Inflammatory macrophage (primary cell): Measurements from ENCODE around the gene MACROH2A2.
A peak's percentile ranks its signal among the peaks of the same experiment; 100 is the strongest.
"Not testable (repeated sequence)": the region's sequence is repeated elsewhere in the genome, so short reads cannot be mapped to it uniquely, and the experiment has no call there.

Source experiments
- DNase-seq, 2 donors: peaks; one replicate each; pipeline ENCODE4 v3.0.0-alpha.2; 2020 to 2022
- total RNA-seq, 18 experiments: gene quantifications; one replicate each; lab custom pipeline; 2026; ENCODE audit warnings: mixed read lengths in 6 of 18, inconsistent platforms in 2 of 18; lab: John Stamatoyannopoulos, UW

The MACROH2A2 gene
- total RNA-seq, result 6.6 to 44.7 (median 15.2) reads per million in 18 experiments

DNA sequence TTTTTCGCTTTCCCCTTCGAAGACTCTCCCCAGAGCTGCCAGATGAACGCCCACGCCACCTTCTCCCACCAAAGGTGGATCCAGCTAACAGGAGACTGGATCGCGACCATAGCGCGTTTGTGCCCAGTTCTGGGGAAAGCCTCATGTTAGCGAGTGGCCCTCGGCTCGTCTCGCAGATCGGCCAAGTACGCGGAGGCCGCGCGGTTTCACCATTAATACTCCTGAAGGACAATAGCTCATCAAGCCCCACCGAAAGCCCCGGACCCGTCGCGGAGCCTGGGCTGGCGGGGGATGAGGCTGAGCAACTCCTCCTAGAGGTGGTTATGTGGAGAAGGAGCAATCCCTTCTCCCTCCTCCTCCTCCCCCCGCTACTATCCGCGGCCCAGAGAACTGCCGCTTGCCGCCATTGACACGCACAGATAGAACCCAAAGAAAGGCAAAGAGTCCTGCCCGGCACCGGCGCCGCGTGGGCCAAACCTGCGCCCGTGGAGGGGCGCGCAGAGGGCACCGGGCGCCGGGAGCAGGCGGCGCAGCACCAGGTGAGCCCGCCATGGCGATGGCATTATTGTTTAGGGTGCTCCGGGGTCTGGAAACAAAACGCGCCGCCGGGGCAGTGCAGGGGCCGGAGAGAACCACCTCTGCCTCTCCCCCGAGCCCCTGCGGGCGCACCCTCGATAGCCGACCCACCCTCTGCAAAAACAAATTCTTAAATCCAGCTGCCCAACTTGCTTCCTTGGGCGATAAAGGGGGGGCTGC is at the start of gene MACROH2A2:
MACROH2A2 (plus strand) TSS at position 385 of the 756 bp plus-strand sequence. CDS start 22,813 bp downstream, outside the sequence.
- DNase-seq, result peak; percentile 20 to 48

DNA sequence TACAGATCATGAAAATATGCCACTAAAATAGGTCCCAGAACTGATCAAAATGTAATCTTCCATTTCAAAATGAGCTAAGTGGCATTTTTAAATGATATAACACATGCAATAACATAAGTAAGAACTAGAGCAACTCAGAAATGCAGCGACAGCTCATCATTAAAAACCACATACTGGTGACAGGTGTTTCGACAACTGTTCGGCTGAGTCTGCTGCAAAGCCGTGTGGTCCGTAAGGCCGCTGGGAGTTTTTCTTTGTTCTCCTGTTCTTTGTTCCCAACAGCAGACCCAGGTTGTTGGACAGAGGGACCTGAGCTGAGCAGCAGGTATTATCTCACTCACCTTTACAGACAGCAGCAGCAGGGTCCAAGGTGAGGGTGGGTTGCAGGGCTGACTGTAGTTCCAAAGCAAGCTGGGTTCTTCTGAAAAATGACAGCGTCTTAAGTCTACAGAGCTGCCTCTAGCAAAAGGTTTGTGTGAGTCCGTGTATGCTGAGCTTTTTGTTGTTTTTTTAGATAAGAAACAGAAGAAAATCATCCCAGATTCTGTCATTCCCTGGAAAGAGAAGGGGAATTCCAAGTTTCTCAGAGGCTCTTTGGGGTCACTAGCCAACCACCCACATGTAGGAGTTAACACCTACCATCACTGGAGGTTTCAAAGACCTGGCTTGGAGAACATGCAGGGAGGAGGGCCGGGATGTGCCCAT is 45.4 kb upstream of the MACROH2A2 start:
- DNase-seq, result no peak

DNA sequence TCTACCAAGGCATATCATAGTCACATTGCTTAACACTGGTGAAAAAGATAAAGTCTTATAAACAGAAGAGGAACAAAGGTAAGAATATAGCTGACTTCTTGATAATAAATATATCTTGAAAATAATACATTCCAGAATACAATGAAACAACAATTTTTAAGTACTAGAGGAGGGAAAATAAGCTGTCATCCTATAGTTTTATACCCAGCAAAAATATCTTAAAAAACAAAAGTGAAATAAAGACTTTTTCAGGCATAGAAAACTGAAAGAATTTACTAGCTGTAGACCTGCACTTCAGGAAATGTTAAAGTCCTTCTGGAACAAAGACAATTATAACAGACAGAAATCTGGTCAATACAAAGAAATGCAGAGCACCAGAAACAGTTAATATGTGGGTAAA is 21.4 kb upstream of the MACROH2A2 start:
- DNase-seq, result no peak

DNA sequence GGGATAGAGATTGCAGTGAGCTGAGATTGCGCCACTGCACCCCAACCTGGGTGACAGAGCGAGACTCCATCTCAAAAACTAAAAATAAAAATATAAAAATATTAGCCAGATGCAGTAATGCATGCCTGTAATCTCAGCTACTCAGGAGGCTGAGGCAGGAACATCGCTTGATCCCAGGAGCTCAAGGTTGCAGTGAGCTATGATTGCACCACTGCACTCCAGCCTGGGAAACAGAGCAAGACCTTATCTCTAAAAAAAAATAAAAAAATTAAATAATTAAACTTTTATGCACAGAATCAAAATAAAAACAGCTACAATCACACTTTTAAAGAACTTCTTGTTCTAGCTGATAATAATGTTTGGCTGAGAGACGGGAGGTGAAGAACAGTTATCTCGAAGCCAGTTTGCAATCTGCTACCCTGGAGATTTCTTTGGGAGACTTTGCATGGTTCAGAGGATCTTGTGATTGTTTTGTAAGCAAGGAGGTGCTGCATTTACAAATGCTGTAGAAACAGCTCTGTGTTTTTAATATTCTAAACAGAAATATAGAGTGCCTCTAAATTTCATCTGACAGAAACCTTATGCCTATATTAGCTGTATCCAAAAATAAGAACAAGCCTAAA is 19.9 kb upstream of the MACROH2A2 start:
- no peak for DNase-seq

DNA sequence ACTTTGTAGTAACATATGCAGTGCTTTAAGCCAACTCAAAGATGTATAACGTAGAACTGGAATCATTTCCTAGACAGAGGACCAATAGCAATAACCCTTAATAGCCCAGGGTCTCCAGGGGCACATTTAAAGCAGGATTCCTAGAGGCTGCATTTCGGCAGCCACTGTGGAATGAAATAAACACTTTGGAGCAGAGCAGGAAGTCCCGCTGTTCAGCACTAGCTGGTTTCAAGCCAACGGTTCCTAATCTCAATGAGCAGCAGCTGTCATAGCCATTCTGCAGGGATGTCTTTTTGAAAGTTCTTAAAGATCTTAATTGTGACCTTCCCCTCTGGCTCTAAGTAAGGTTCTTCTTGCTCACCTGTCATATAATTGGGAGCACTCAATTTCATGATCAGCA is 18.4 kb upstream of the MACROH2A2 start:
- DNase-seq, result no peak

DNA sequence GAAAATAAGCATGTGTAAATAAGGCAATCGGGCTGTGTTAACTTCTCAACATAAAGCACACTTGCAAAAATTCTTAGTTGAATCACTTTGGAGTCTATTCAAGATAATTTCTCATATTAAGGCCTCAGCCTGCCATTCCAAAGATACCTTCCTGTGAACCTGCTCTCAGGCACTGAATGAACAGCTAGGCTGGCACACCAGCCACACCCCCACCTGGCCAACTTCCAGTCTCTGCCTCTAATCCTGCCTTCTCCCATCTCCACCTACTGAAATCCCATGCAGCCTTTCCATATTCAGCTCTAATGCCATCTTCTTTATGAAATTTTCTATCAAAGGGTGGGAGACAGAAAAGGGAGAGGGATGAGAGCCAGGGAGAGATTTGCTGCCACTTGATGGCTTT is 17.1 kb upstream of the MACROH2A2 start:
- no peak for DNase-seq

DNA sequence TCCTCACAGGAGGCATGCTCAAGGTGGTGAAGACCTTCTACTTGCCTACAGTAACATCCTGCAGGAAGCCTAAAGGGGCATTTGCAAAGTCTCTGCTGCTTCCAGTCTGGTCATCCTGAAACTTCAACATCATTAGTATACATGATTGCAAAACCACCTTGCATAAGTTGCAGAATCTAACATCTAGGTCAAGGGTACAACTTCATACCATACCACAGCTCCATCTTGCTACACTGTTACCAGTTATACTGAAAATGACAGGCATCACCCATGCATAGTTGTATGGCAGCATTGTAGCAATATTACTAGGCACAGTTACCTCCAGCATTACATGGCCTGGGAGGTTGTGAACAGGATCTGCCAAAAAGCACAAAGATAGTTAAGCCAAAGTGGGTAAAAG is 13.7 kb upstream of the MACROH2A2 start:
- DNase-seq, result peak; percentile 29 to 35

DNA sequence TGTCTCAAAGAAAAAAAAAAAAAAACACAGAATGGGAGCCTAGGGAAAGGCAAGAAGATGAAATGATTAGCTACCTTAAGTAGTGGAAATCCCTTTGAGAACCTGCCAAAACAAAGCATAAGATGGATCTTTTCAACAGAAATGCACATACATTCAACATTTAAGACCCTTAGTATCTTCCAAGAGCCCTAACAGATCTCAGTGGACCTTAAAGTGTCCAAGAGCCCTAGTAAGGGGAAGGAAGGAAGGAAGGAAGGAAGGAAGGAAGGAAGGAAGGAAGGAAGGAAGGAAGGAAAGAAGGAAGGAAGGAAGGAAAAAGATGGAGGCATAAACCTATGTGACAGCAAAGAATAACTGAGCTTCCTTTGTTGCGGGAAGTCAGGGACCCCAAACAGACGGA is 11.6 kb upstream of the MACROH2A2 start:
- DNase-seq, result no peak

DNA sequence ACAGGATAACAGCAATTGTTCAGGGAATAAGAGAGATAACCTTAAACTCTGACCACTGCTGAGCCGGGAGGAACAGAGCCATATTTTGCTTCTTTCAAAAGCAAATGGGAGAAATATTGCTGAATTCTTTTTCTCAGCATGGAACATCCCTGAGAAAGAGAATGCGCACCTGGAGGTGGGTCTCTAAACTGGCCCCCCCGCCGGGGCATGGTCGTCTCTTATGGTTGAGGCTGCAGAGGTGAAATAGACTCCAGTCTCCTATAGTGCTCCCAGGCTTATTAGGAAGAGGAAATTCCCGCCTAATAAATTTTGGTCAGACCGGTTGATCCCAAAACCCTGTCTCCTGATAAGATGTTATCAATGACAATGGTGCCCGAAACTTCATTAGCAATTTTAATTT is 10.9 kb upstream of the MACROH2A2 start:
- not testable (repeated sequence) for DNase-seq

DNA sequence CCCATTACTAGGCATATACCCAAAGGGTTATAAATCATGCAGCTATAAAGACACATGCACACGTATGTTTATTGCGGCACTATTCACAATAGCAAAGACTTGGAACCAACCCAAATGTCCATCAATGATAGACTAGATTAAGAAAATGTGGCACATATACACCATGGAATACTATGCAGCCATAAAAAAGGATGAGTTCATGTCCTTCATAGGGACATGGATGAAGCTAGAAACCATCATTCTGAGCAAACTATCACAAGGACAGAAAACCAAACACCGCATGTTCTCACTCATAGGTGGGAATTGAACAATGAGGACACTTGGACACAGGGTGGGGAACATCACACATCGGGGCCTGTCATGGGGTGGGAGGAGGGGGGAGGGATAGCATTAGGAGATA is 5.6 kb upstream of the MACROH2A2 start:
- DNase-seq, result not testable (repeated sequence)

DNA sequence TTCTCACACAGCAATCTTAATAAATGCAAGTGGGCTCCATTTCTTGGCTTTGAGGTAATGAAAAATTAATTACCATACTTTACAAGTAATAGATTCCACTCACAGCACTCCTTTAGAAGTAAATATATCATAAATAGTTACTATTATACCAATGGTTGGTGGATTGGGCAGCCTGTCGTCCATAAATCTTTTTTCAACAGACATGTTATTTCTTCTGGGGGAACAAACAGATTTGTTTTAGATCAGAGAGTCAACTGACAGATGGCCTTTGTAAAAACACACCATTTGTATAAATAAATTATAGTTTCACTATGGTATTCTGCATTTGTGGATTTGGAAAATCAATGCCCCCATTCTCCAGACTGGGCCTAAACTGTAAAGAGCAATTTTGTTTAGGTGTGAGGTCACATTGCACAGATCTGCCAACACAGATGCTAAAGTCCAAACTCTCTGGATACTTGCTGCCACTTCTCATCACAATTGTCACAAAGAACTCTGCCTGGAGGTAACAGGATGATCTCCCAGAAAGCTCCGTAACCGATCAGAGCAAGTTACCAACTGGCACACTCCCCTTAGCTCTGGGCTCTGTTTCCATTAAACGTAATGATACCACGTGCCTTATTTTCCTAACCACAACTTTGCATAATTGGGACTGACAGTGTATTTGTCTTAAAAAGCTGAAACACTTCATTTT is 4.5 kb upstream of the MACROH2A2 start:
- no peak for DNase-seq

DNA sequence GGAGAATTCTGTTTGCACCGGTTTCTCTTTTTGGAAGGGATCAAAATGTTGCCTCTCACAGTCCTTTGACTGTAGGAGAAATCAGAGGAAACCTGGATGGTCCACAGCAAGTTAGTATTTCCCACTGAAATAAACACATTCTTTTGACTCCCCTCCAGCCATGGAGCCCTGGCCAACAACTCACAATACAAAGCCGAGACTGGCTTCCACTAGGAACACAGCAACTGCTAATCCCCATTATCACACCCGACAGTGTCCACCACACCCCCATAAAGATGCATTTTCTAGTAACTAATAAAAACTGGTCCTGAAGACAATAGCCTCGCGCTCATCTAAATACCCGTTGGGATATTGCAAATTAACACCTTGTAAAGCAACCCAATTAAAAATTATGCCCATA is 798 bp upstream of the MACROH2A2 start:
- no peak for DNase-seq

DNA sequence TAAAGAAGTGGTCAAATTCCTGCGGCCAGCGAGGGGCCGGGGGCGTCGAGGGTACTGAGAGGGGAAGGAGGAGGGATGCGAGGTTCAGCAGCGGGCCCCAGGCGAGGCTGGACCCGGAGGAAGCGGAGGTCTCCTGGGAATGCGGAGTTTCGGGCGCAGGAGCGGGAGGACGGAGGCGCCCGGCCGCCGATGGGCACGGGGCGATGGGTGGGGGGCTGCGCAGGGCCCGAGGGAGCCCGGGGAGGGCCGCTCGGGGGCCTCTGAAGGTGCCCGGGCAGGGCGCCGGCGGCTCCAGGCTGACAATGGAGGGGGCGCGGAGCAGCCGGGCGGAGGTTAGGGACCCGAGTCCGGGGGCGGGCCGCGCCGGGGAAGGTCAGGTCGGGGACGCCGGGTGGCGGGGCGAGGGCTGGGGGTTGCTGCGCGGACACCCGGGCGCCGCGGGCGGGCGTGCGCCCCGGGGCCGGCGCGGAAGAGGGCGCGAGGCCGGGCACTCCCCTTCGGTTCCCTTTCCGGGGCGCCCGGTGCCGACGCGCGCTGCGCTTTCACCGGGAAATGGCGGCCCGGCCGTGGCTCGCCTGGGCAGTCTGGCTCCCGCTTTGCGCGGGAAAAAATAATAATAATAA is 683 bp downstream of the MACROH2A2 start:
- peak in 1 of 2 donors; percentile 23 for DNase-seq

DNA sequence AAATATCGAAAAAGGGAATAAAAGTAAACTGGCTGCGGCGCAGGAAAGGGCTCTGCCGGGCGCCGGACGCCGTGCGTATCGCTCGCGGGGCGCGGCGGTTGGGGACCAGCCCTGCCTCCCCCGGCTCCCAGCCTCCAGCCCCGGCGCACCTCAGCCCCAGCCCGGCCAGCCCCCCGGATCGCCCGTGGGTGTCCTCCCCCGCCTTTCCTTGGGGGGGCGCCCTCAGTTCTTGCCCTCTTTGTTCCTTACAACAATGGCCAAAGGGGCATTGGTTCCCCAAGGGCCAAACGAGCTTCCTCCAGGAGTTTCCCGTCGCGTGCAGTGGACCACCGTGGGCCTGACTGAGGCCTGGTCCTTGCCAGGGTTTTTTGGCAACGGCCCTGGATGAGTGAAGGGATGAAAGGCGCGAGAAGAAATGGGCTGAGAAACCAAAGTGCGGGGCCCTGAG is 1.2 kb downstream of the MACROH2A2 start:
- peak in 1 of 2 donors; percentile 6 for DNase-seq

DNA sequence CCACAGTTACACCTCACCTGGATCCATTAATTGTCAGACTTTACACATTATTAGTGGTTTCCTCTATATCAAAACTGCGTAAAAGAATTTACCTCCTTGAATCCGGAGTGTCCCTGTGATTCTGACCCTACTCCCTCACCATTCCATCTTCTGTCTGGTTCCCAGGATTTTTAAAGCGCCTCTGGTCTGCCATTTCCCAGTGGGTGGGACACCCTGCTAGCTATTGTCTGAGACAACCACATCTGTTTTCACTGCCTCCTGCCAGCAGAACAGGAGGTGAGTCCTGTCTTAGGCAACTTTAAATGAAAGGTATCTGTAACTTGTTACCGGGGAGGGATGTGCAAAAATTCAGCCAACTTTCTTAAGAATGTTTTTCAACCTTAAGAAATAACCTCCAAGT is 2.3 kb downstream of the MACROH2A2 start:
- no peak for DNase-seq

DNA sequence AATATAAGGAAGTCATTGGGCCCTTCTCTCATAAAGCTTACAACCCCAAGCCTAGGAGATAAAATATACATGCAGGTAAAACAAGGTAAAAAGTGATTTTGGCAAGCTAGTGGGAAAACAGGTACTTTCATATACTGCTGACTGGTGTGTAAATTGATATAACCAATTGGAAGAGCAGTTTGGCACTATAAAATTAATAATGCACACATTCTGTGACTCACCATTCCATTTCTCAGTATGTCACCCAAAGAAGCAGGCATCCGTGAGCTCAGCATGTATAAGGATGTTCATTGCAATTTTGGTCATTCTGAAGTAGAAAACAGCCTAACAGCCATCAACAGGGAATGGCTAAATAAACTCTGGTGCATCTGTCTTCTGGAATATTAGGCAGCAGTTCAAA is 2.9 kb downstream of the MACROH2A2 start:
- no peak for DNase-seq

DNA sequence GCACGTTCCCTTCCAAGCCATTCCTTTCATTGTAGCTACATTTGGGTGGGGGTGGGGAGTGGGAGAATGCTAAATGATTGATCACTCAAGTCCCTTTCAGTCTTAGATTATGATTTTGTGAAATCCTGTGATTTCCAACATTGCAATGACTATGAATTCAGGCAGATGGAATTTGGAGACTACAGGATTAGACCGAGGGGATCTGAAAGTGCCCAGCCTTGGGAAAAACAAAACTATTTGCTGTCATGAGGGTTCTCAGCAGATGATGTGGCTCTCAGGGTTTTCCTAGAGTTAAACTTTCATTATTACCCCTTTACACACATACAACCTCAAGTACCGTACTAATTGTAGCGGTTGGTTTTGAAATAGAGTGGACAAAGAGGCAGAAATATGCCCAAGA is 4.7 kb downstream of the MACROH2A2 start:
- DNase-seq, result no peak

DNA sequence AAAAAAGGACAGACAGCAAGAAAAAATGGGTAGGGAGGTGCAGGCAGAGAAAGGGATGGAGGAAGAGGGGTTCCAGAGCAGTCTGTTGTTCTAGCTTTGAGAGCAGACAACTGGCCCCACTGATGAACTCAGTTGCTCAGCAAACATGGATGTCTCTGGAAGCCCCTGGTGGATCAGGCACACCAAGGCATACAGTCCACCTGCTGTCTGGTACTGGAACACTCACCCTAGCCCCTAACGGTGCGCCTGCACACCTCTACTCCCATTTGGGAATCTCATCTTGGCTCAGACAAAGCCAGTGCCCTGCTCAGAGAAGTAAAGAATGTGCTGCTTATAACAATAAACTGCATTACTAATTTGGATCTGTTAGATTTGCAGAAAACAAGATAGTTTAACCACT is 7.7 kb downstream of the MACROH2A2 start:
- DNase-seq, result no peak

DNA sequence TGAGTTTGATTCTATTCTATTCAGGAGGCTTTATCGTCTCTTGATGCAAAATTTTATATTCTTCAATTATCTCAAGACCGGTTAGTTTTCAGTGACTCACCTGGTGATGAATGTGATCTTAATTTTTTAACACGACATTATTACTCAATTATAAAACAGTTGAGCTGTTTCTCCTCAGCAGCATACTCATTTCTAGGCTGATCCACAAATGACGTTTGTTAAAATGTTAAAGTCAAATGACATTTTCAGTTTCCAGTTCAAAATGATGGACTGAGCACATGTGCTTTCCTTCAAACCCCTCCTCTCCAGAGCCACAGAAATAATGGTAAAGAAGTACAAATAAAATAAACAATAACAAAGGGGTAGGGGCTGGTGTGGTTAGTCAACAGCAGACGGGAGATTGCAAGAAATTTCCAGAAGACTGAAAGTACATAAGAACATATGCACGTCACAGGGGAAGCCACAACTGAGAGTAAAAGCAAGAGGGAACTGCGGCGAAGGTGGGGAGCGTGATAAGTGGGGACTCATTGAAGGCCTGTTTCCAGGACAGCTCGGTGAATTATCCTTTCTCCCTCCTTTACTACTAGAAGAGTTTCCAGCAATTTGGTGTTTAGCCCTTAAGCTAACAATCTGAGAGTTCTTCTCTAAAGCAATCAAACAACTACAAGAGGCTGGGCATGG is 10.9 kb downstream of the MACROH2A2 start:
- DNase-seq, result no peak

DNA sequence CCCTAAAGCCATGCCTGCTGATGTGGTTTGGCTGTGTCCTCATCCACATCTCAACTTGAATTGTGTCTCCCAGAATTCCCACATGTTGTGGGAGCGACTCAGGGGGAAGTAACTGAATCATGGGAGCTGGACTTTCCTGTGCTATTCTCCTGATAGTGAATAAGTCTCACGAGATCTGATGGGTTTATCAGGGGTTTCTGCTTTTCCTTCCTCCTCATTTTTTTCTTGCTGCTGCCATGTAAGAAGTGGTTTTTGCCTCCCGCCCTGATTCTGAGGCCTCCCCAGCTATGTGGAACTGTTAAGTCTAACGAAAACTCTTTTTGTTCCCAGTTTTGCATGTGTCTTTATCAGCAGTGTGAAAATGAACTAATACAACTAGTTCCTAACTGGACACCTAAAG is 11.8 kb downstream of the MACROH2A2 start:
- peak; percentile 33 to 61 for DNase-seq

DNA sequence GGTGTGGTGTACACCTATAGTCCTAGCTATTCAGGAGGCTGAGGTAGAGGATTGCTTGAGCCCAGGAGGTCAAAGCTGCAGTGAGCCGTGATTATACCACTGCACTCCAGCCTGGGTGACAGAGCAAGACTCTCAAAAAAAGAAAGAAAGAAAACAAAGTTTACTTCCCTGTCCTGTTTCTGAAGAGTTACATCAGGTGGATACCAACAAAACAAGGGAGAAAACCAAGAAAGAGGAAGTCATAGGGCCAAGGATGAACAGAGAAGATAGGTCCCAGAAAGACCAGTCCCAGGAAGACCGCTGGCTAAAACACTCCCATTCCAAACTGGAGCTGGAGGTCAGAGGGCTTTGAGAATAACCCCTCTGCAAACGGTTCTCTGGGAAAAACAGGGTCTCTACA is 13.5 kb downstream of the MACROH2A2 start:
- DNase-seq, result peak in 1 of 2 donors; percentile 12

DNA sequence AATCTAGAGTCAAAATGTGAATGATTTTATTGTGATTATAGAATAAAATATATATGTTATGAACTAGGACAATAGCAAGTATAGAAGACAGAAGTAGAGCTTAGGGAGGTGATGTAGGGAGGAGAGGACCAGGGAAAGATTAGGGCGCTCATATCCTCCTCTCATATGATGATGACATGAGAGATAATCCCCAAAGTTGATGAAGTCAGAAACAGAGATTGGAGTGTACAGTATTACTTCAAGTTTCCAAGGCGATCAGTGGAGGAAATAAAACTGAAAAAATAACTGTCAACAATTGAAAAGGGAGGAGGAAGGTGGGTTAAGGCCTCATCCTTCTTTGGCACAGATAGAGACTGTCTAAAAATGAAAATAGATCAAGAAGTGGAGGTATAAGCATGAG is 14.9 kb downstream of the MACROH2A2 start:
- no peak for DNase-seq
